ENCODE data around the gene GTF3C5. TPM values are rescaled to one million over a fixed set of nuclear protein-coding genes. Genes with fewer than 3 reads are reported as not detected.
A peak's percentile ranks its signal among the peaks of the same experiment; 100 is the strongest.

The GTF3C5 gene
- total and polyA plus RNA-seq, 9 of the 15 experiments (the other 6 are each of a cell fraction or from before 2014, with no cell fraction given): 3.8 to 118 (median 83.7) TPM

DNA sequence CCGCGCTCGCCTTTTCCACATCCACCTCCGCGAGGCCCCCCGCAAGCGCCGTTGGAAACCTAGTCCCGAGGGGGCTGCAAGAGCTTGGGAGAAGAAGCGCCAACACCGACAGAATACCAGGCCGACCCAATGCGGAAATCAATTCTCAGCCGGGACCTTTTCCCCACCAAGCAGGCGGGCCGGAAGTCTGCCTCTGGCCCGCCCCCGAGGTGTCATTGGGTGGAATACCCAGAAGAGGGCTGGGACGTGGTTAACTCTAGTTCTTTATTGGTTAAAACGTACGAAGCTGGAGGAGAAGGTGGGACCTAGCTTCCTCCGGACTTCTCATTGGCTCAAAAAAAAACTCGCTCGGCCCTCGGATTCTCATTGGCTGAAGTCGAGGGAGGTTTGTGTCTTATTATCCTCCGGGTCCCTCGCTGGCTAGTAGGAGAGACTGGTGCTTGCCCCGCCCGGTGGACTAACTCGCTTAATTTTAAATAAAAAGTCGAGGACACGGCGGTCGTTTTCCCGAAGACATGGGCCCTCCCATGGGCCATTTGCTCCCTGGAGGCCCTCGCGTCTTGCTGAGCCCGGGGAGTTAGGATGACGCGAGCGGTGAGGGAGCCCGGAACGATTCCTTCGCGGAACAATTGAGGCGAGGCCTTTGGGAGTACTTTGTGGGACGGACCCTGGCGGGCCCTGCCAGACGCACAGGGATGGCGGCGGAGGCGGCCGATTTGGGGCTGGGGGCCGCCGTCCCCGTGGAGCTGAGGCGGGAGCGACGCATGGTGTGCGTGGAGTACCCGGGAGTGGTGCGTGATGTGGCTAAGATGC lies at the start of gene GTF3C5 (continued):
- TF ChIP-seq, protein P1, sequence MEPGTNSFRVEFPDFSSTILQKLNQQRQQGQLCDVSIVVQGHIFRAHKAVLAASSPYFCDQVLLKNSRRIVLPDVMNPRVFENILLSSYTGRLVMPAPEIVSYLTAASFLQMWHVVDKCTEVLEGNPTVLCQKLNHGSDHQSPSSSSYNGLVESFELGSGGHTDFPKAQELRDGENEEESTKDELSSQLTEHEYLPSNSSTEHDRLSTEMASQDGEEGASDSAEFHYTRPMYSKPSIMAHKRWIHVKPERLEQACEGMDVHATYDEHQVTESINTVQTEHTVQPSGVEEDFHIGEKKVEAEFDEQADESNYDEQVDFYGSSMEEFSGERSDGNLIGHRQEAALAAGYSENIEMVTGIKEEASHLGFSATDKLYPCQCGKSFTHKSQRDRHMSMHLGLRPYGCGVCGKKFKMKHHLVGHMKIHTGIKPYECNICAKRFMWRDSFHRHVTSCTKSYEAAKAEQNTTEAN (CRISPR knock-in tag; IDR thresholded peaks at IDR 0.05): 0 out of 2 replicates have a peak, but pooled peaks have one; percentile 22
- TF ChIP-seq SMAD4 (CRISPR knock-in tag; conservative IDR thresholded peaks at IDR 0.05): peak; percentile 87
- peak; percentile 98 for TF ChIP-seq DIDO1 (tag; IDR thresholded peaks at IDR 0.05; ENCODE audit: low read depth)
- TF ChIP-seq CCAR2 (IDR thresholded peaks at IDR 0.05; ENCODE audit: low read depth, low read length): no peak
- TF ChIP-seq RBFOX2 (IDR thresholded peaks at IDR 0.05; ENCODE audit: low read depth, low read length): peak; percentile 92
- TF ChIP-seq NFRKB (IDR thresholded peaks at IDR 0.05; ENCODE audit: low read depth): peak; percentile 98
- peak; percentile 81; the same call in 1 of the 2 replicates for TF ChIP-seq ZC3H11A (IDR thresholded peaks at IDR 0.05; ENCODE audit: low read depth, low read length)
- TF ChIP-seq NR2C2 (CRISPR knock-in tag; IDR thresholded peaks at IDR 0.05): no peak
- TF ChIP-seq NR2C2 (tag; IDR thresholded peaks at IDR 0.05): peak; percentile 83
- TF ChIP-seq, protein P2, sequence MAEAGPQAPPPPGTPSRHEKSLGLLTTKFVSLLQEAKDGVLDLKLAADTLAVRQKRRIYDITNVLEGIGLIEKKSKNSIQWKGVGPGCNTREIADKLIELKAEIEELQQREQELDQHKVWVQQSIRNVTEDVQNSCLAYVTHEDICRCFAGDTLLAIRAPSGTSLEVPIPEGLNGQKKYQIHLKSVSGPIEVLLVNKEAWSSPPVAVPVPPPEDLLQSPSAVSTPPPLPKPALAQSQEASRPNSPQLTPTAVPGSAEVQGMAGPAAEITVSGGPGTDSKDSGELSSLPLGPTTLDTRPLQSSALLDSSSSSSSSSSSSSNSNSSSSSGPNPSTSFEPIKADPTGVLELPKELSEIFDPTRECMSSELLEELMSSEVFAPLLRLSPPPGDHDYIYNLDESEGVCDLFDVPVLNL (CRISPR knock-in tag; IDR thresholded peaks at IDR 0.05; ENCODE audit: low read depth): peak; percentile 66; the same call in 1 of the 2 replicates
- no peak for TF ChIP-seq TCFL5 (CRISPR knock-in tag; conservative IDR thresholded peaks at IDR 0.05)
- peak; percentile 83 for TF ChIP-seq SP1 (CRISPR knock-in tag; IDR thresholded peaks at IDR 0.05)
- TF ChIP-seq TBP (optimal IDR thresholded peaks at IDR 0.05; ENCODE audit: low read depth, low read length): peak; percentile 94
- TF ChIP-seq ATF1 (CRISPR knock-in tag; IDR thresholded peaks at IDR 0.05): no peak
- TF ChIP-seq ATF1 (tag; IDR thresholded peaks at IDR 0.05): peak; percentile 94
- TF ChIP-seq RBM17 (IDR thresholded peaks at IDR 0.05; ENCODE audit: borderline replicate concordance, low read depth, low read length): no peak
- TF ChIP-seq, protein P3, sequence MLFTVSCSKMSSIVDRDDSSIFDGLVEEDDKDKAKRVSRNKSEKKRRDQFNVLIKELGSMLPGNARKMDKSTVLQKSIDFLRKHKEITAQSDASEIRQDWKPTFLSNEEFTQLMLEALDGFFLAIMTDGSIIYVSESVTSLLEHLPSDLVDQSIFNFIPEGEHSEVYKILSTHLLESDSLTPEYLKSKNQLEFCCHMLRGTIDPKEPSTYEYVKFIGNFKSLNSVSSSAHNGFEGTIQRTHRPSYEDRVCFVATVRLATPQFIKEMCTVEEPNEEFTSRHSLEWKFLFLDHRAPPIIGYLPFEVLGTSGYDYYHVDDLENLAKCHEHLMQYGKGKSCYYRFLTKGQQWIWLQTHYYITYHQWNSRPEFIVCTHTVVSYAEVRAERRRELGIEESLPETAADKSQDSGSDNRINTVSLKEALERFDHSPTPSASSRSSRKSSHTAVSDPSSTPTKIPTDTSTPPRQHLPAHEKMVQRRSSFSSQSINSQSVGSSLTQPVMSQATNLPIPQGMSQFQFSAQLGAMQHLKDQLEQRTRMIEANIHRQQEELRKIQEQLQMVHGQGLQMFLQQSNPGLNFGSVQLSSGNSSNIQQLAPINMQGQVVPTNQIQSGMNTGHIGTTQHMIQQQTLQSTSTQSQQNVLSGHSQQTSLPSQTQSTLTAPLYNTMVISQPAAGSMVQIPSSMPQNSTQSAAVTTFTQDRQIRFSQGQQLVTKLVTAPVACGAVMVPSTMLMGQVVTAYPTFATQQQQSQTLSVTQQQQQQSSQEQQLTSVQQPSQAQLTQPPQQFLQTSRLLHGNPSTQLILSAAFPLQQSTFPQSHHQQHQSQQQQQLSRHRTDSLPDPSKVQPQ (CRISPR knock-in tag; IDR thresholded peaks at IDR 0.05; ENCODE audit: borderline replicate concordance): no peak
- TF ChIP-seq GABPB1 (CRISPR knock-in tag; IDR thresholded peaks at IDR 0.05): peak; percentile 94
- no peak for TF ChIP-seq TSC22D4 (tag; IDR thresholded peaks at IDR 0.05)
- no peak for TF ChIP-seq POLR2AphosphoS2 (IDR thresholded peaks at IDR 0.05; ENCODE audit: low read length)
- TF ChIP-seq MYBL2 (IDR thresholded peaks at IDR 0.05; ENCODE audit: low read depth): peak; percentile 75
- TF ChIP-seq MYBL2 (CRISPR knock-in tag; IDR thresholded peaks at IDR 0.05; ENCODE audit: borderline replicate concordance): no peak
- peak; percentile 66 to 78; a peak in 2 of 4 replicates for TF ChIP-seq FOXK2 (conservative IDR thresholded peaks at IDR 0.05 in 1 of 2, IDR thresholded peaks at IDR 0.05 in 1 of 2; ENCODE audit: low read depth in 2 of 2)
- 0 out of 2 replicates have a peak, but pooled peaks have one; percentile 32 for TF ChIP-seq DMBX1 (CRISPR knock-in tag; IDR thresholded peaks at IDR 0.05; ENCODE audit: borderline replicate concordance)
- no peak for TF ChIP-seq ZKSCAN3 (CRISPR knock-in tag; IDR thresholded peaks at IDR 0.05)
